Right kidney (tissue), 1 donor: Measurements from ENCODE around the gene MYO19.
"Not testable (repeated sequence)": the region's sequence is repeated elsewhere in the genome, so short reads cannot be mapped to it uniquely, and the experiment has no call there.

ENCODE experiments used
- DNase-seq: peaks from one replicate; pipeline ENCODE4 v3.0.0-alpha.2; 2016

MYO19 gene

GRCh38 chr17:36461330-36462110, 73.1 kb downstream of the MYO19 start:
- DNase-seq: no peak

GRCh38 chr17:36460265-36460937, 74.3 kb downstream of the MYO19 start:
- no peak for DNase-seq

- DNase-seq: no peak
Observed at GRCh38 chr17:36459601-36460000, 75.1 kb downstream of the MYO19 start.

- DNase-seq: no peak
Observed at GRCh38 chr17:36459045-36459444, 75.6 kb downstream of the MYO19 start.

- not testable (repeated sequence) for DNase-seq
Observed at GRCh38 chr17:36457701-36458100, 77.0 kb downstream of the MYO19 start.

GRCh38 chr17:36452888-36453287, 81.8 kb downstream of the MYO19 start:
- DNase-seq: not testable (repeated sequence)

GRCh38 chr17:36449997-36450396, 84.7 kb downstream of the MYO19 start:
- DNase-seq: not testable (repeated sequence)
